ENCODE results near the gene TUBB2B. TPM values are rescaled to one million over a fixed set of nuclear protein-coding genes. Genes with fewer than 3 reads are reported as not detected.
"Not testable (repeated sequence)": the region's sequence is repeated elsewhere in the genome, so short reads cannot be mapped to it uniquely, and the experiment has no call there.

The TUBB2B gene
- total RNA-seq, 1 experiment from 2014 or later, result 49.5 TPM

- Histone ChIP-seq H3K9me3 (replicated peaks) (no peaks in the 10 kb centered on the region), H3K27ac (no peak overlapping the region), H3K36me3 (no peaks in the 10 kb centered on the region), H3K4me1 (replicated peaks) (peaks cover 31% of the 10 kb centered on the region), H3K27me3 (replicated peaks) (no peaks in the 10 kb centered on the region), H3K4me3 (no peak overlapping the region)
- DNase-seq (ENCODE audit: low read depth in 1 of 2, low spot score in 2 of 2), result no peak
These were observed 22.8 kb upstream of the TUBB2B start for GRCh38 chr6:3250231-3250675.

- H3K27me3 ChIP-seq (replicated peaks), result no peaks in the 10 kb centered on the region
- H3K27ac ChIP-seq, result no peak overlapping the region
These were observed 22.4 kb upstream of the TUBB2B start for GRCh38 chr6:3249821-3250220.

GRCh38 chr6:3247255-3248146, 20.0 kb upstream of the TUBB2B start:
- Histone ChIP-seq H3K4me3 (peak overlapping the region; percentile 29), H3K4me1 (replicated peaks) (peaks cover 31% of the 10 kb centered on the region), H3K9me3 (replicated peaks) (no peaks in the 10 kb centered on the region), H3K27ac (peak overlapping the region; percentile 96), H3K27me3 (replicated peaks) (no peaks in the 10 kb centered on the region), H3K36me3 (no peaks in the 10 kb centered on the region)
- peak; percentile 85 to 94 for DNase-seq (ENCODE audit: low read depth in 1 of 2, low spot score in 2 of 2)

More at GRCh38 chr6:3249821-3250220, 22.4 kb upstream of the TUBB2B start:
- no peak for DNase-seq (ENCODE audit: low read depth in 1 of 2, low spot score in 2 of 2)
- Histone ChIP-seq H3K9me3 (replicated peaks) (no peaks in the 10 kb centered on the region), H3K4me1 (replicated peaks) (peaks cover 31% of the 10 kb centered on the region), H3K4me3 (no peak overlapping the region), H3K36me3 (no peaks in the 10 kb centered on the region)

GRCh38 chr6:3245216-3245615, 17.8 kb upstream of the TUBB2B start:
- Histone ChIP-seq H3K27me3 (replicated peaks) (no peaks in the 10 kb centered on the region), H3K4me1 (replicated peaks) (peaks cover 24% of the 10 kb centered on the region), H3K4me3 (no peak overlapping the region), H3K27ac (no peak overlapping the region), H3K9me3 (replicated peaks) (no peaks in the 10 kb centered on the region), H3K36me3 (no peaks in the 10 kb centered on the region)
- no peak for DNase-seq (ENCODE audit: low read depth in 1 of 2, low spot score in 2 of 2)

- not testable (repeated sequence) for H3K27ac ChIP-seq; H3K9me3 ChIP-seq (replicated peaks); H3K4me3 ChIP-seq; DNase-seq (ENCODE audit: low read depth in 1 of 2, low spot score in 2 of 2); H3K36me3 ChIP-seq; H3K27me3 ChIP-seq (replicated peaks)
- H3K4me1 ChIP-seq (replicated peaks), result peaks cover 24% of the 10 kb centered on the region
These were observed 17.3 kb upstream of the TUBB2B start for GRCh38 chr6:3244832-3245161.

- Histone ChIP-seq H3K27ac (no peak overlapping the region), H3K27me3 (replicated peaks) (no peaks in the 10 kb centered on the region), H3K36me3 (no peaks in the 10 kb centered on the region), H3K9me3 (replicated peaks) (no peaks in the 10 kb centered on the region), H3K4me3 (no peak overlapping the region), H3K4me1 (replicated peaks) (peaks cover 24% of the 10 kb centered on the region)
- no peak for DNase-seq (ENCODE audit: low read depth in 1 of 2, low spot score in 2 of 2)
These were observed 16.8 kb upstream of the TUBB2B start for GRCh38 chr6:3244003-3244831.

GRCh38 chr6:3242768-3243167, 15.3 kb upstream of the TUBB2B start:
- DNase-seq (ENCODE audit: low read depth in 1 of 2, low spot score in 2 of 2), result no peak

GRCh38 chr6:3241745-3242144, 14.3 kb upstream of the TUBB2B start:
- not testable (repeated sequence) for H3K27ac ChIP-seq; DNase-seq (ENCODE audit: low read depth in 1 of 2, low spot score in 2 of 2); H3K9me3 ChIP-seq (replicated peaks); H3K4me1 ChIP-seq (replicated peaks); H3K4me3 ChIP-seq; H3K27me3 ChIP-seq (replicated peaks); H3K36me3 ChIP-seq

More at GRCh38 chr6:3242768-3243167, 15.3 kb upstream of the TUBB2B start:
- Histone ChIP-seq H3K4me3 (no peak overlapping the region), H3K27me3 (replicated peaks) (no peaks in the 10 kb centered on the region), H3K4me1 (replicated peaks) (peaks cover 13% of the 10 kb centered on the region), H3K9me3 (replicated peaks) (no peaks in the 10 kb centered on the region), H3K27ac (no peak overlapping the region), H3K36me3 (no peaks in the 10 kb centered on the region)

GRCh38 chr6:3240595-3240994, 13.1 kb upstream of the TUBB2B start:
- H3K36me3 ChIP-seq, result no peaks in the 10 kb centered on the region

GRCh38 chr6:3239110-3239830, 11.8 kb upstream of the TUBB2B start:
- Histone ChIP-seq H3K4me1 (replicated peaks) (no peaks in the 10 kb centered on the region), H3K4me3 (no peak overlapping the region), H3K9me3 (replicated peaks) (no peaks in the 10 kb centered on the region), H3K36me3 (no peaks in the 10 kb centered on the region), H3K27me3 (replicated peaks) (no peaks in the 10 kb centered on the region), H3K27ac (no peak overlapping the region)
- DNase-seq (ENCODE audit: low read depth in 1 of 2, low spot score in 2 of 2), result no peak

More at GRCh38 chr6:3240595-3240994, 13.1 kb upstream of the TUBB2B start:
- Histone ChIP-seq H3K27me3 (replicated peaks) (no peaks in the 10 kb centered on the region), H3K4me3 (no peak overlapping the region), H3K27ac (no peak overlapping the region), H3K4me1 (replicated peaks) (no peaks in the 10 kb centered on the region), H3K9me3 (replicated peaks) (no peaks in the 10 kb centered on the region)
- no peak for DNase-seq (ENCODE audit: low read depth in 1 of 2, low spot score in 2 of 2)

GRCh38 chr6:3237761-3238662, 10.6 kb upstream of the TUBB2B start:
- Histone ChIP-seq H3K9me3 (replicated peaks) (no peaks in the 10 kb centered on the region), H3K4me3 (no peak overlapping the region), H3K36me3 (no peaks in the 10 kb centered on the region), H3K27ac (no peak overlapping the region), H3K4me1 (replicated peaks) (no peaks in the 10 kb centered on the region), H3K27me3 (replicated peaks) (no peaks in the 10 kb centered on the region)
- DNase-seq (ENCODE audit: low read depth in 1 of 2, low spot score in 2 of 2), result no peak

- Histone ChIP-seq H3K4me3 (no peak overlapping the region), H3K27me3 (replicated peaks) (0 out of 2 replicates have a peak, but pooled peaks cover 3% of the 10 kb centered on the region), H3K9me3 (replicated peaks) (0 out of 2 replicates have a peak, but pooled peaks cover 3% of the 10 kb centered on the region), H3K4me1 (replicated peaks) (peaks cover 5% of the 10 kb centered on the region), H3K27ac (no peak overlapping the region), H3K36me3 (no peaks in the 10 kb centered on the region)
- no peak for DNase-seq (ENCODE audit: low read depth in 1 of 2, low spot score in 2 of 2)
These were observed 8.6 kb upstream of the TUBB2B start for GRCh38 chr6:3236005-3236404.

- Histone ChIP-seq H3K9me3 (replicated peaks) (0 out of 2 replicates have a peak, but pooled peaks cover 3% of the 10 kb centered on the region), H3K27ac (no peak overlapping the region), H3K4me1 (replicated peaks) (peaks cover 5% of the 10 kb centered on the region), H3K36me3 (no peaks in the 10 kb centered on the region), H3K27me3 (replicated peaks) (0 out of 2 replicates have a peak, but pooled peaks cover 3% of the 10 kb centered on the region), H3K4me3 (no peak overlapping the region)
- no peak for DNase-seq (ENCODE audit: low read depth in 1 of 2, low spot score in 2 of 2)
These were observed 8.0 kb upstream of the TUBB2B start for GRCh38 chr6:3235486-3235885.

All from SJSA1 (cell line).